ENCODE results near the gene SYNGAP1. TPM values are rescaled to one million over a fixed set of nuclear protein-coding genes. Genes with fewer than 3 reads are reported as not detected.
A peak's percentile ranks its signal among the peaks of the same experiment; 100 is the strongest.
"Not testable (repeated sequence)": the region's sequence is repeated elsewhere in the genome, so short reads cannot be mapped to it uniquely, and the experiment has no call there.

The SYNGAP1 gene
- total RNA-seq, 1 experiment from 2014 or later = 77.6 TPM

DNA sequence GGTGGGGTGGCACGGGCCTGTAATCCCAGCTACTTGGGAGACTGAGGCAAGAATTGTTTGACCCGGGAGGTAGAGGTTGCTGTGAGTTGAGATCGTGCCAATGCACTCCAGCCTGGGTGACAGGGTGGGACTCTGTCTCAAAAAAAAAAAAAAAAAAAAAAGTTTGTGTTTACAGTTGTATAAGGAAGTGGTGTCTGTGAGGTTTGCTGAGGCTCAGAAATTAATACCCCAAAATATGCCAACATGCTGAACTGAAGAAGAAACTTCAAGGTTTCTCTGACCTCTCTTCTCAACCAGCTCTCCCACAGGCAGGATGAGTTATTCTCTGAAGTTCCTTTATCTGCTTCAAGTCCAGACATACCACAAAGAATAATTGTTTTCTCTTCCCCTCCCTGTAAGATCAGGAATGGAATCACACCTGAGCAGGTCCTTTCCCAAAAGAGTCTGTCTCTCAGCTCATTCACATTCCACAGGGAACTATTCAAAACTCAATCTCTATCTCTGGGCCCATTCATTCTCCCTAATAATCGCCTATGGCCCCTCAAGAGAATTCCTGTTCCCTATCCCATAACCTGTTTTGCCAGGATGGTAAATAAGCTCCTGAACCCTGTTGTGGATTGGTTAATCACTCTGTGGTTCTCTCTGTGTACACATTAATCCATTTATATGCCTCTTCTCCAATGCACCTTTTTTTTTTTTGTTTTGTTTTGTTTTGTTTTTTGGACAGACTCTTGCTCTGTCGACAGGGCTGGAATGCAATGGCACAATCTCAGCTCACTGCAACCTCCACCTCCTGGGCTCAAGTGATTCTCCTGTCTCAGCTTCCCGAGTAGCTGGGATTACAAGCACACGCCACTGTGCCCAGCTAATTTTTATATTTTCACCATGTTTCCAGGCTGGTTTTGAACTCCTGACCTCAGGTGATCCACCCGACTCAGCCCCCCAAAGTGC lies 45.6 kb upstream of the SYNGAP1 start:
- H3K4me3 ChIP-seq (ENCODE audit: low read depth, low read length, poor library complexity, severe bottlenecking) = no peak overlapping the region
- H3K4me1 ChIP-seq (ENCODE audit: insufficient read depth, low read length, poor library complexity, severe bottlenecking) = peaks cover 15% of the 10 kb centered on the region
- H3K9me3 ChIP-seq (ENCODE audit: low read depth, low read length, poor library complexity, severe bottlenecking) = no peaks in the 10 kb centered on the region
- H3K27me3 ChIP-seq (replicated peaks; ENCODE audit: insufficient read depth, low read depth, low read length, poor library complexity) = no peaks in the 10 kb centered on the region
- H3K36me3 ChIP-seq (ENCODE audit: insufficient read depth, low read length, poor library complexity, severe bottlenecking) = no peaks in the 10 kb centered on the region
- TF ChIP-seq, protein P1, sequence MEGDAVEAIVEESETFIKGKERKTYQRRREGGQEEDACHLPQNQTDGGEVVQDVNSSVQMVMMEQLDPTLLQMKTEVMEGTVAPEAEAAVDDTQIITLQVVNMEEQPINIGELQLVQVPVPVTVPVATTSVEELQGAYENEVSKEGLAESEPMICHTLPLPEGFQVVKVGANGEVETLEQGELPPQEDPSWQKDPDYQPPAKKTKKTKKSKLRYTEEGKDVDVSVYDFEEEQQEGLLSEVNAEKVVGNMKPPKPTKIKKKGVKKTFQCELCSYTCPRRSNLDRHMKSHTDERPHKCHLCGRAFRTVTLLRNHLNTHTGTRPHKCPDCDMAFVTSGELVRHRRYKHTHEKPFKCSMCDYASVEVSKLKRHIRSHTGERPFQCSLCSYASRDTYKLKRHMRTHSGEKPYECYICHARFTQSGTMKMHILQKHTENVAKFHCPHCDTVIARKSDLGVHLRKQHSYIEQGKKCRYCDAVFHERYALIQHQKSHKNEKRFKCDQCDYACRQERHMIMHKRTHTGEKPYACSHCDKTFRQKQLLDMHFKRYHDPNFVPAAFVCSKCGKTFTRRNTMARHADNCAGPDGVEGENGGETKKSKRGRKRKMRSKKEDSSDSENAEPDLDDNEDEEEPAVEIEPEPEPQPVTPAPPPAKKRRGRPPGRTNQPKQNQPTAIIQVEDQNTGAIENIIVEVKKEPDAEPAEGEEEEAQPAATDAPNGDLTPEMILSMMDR (conservative IDR thresholded peaks at IDR 0.05; ENCODE audit: low read depth, low read length) = no peak
- no peak for DNase-seq (ENCODE audit: low spot score)
- no peak overlapping the region for H3K27ac ChIP-seq (ENCODE audit: low read depth, low read length, poor library complexity, severe bottlenecking)
- no TSS peak for BruUV-seq (replicated peaks)
- intact Hi-C loops (cut with micrococcal nuclease; ENCODE audit: unreplicated experiment) = no loop called here
- ChIA-PET CTCF (no interaction called here), POLR2A (ENCODE audit: low non-redundant PET) (no interaction called here)

DNA sequence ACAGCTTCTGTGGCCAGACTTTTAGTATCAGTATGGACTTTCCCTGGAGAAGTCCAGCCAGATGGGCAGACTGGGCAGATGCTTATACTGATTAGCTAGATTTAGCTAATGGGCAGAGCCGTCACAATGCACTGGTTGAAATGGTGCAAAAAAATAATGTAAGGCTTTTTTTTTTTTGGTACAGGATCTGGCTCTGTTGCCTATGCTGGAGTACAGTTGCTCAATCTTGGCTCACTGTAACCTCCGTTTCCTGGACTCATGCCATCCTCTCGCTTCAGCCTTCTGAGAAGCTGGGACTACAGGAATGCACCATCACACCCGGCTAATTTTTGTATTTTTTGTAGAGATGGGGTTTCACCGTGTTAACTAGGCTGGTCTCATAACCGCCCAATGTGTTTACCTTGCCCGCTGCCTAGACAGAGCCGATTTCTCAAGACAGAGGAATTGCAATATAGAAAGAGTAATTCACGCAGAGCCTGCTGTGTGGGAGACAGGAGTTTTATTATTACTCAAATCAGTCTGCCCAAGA lies 44.7 kb upstream of the SYNGAP1 start:
- Histone ChIP-seq H3K36me3 (ENCODE audit: insufficient read depth, low read length, poor library complexity, severe bottlenecking) (no peaks in the 10 kb centered on the region), H3K27ac (ENCODE audit: low read depth, low read length, poor library complexity, severe bottlenecking) (no peak overlapping the region), H3K4me3 (ENCODE audit: low read depth, low read length, poor library complexity, severe bottlenecking) (no peak overlapping the region), H3K27me3 (replicated peaks; ENCODE audit: insufficient read depth, low read depth, low read length, poor library complexity) (no peaks in the 10 kb centered on the region), H3K4me1 (ENCODE audit: insufficient read depth, low read length, poor library complexity, severe bottlenecking) (peaks cover 15% of the 10 kb centered on the region), H3K9me3 (ENCODE audit: low read depth, low read length, poor library complexity, severe bottlenecking) (no peaks in the 10 kb centered on the region)
- no peak for TF ChIP-seq EZH2 (IDR thresholded peaks at IDR 0.05; ENCODE audit: borderline replicate concordance, low read depth, low read length, poor library complexity, severe bottlenecking)
- TF ChIP-seq, protein P1 (conservative IDR thresholded peaks at IDR 0.05; ENCODE audit: low read depth, low read length) = no peak
- no TSS peak for BruUV-seq (replicated peaks)
- ChIA-PET CTCF (no interaction called here), POLR2A (ENCODE audit: low non-redundant PET) (interaction anchor here (0.7 kb wide), 1 partner anchor 94 kb away, joined by 6 read pairs; no protein-coding TSS in a partner anchor)
- peak; percentile 63 for DNase-seq (ENCODE audit: low spot score)
- intact Hi-C loops (cut with micrococcal nuclease; ENCODE audit: unreplicated experiment) = no loop called here

DNA sequence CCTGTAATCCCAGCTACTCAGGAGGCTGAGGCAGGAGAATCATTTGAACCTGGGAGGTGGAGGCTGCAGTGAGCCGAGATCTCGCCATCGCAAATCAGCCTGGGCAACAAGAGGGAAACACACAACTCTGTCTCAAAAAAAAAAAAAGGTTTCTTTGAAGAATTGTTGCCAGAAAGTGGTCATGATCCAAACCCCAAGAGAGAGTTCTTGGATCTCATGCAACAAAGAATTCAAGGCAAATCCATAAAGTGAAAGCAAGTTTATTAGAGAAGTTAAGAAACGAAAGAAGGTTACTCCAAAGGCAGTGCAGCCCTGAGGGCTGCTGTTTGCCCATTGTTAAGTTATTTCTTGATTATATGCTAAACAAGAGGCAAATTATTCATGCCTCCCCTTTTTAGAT lies 42.7 kb upstream of the SYNGAP1 start:
- intact Hi-C loops (cut with micrococcal nuclease; ENCODE audit: unreplicated experiment) = no loop called here
- Histone ChIP-seq H3K9me3 (ENCODE audit: low read depth, low read length, poor library complexity, severe bottlenecking) (no peaks in the 10 kb centered on the region), H3K27ac (ENCODE audit: low read depth, low read length, poor library complexity, severe bottlenecking) (no peak overlapping the region), H3K4me3 (ENCODE audit: low read depth, low read length, poor library complexity, severe bottlenecking) (no peak overlapping the region), H3K4me1 (ENCODE audit: insufficient read depth, low read length, poor library complexity, severe bottlenecking) (peaks cover 15% of the 10 kb centered on the region), H3K36me3 (ENCODE audit: insufficient read depth, low read length, poor library complexity, severe bottlenecking) (no peaks in the 10 kb centered on the region), H3K27me3 (replicated peaks; ENCODE audit: insufficient read depth, low read depth, low read length, poor library complexity) (no peaks in the 10 kb centered on the region)
- TF ChIP-seq EZH2 (IDR thresholded peaks at IDR 0.05; ENCODE audit: borderline replicate concordance, low read depth, low read length, poor library complexity, severe bottlenecking) = no peak
- ChIA-PET POLR2A (ENCODE audit: low non-redundant PET) (no interaction called here), CTCF (no interaction called here)
- no peak for DNase-seq (ENCODE audit: low spot score)
- no TSS peak for BruUV-seq (replicated peaks)

DNA sequence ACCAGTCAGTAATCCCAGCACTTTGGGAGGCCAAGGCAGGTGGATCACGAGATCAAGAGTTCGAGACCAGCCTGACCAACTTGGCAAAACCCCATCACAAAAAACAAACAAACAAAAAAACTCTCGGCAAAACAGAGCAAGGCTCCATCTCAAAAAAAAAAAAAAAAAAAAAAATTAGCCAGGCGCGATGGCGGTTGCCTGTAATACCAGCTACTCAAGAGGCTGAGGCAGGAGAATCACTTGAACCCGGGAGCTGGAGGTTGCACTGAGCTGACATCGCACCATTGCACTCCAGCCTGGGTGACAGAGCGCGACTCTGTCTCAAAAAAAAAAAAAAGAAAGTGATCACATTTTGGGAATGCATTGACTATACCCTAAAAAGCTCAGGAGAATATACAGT lies 40.7 kb upstream of the SYNGAP1 start:
- DNase-seq (ENCODE audit: low spot score); H3K27ac ChIP-seq (ENCODE audit: low read depth, low read length, poor library complexity, severe bottlenecking); H3K4me3 ChIP-seq (ENCODE audit: low read depth, low read length, poor library complexity, severe bottlenecking); H3K36me3 ChIP-seq (ENCODE audit: insufficient read depth, low read length, poor library complexity, severe bottlenecking); intact Hi-C loops (cut with micrococcal nuclease; ENCODE audit: unreplicated experiment); CTCF ChIA-PET; H3K27me3 ChIP-seq (replicated peaks; ENCODE audit: insufficient read depth, low read depth, low read length, poor library complexity); H3K9me3 ChIP-seq (ENCODE audit: low read depth, low read length, poor library complexity, severe bottlenecking); BruUV-seq (replicated peaks): not testable (repeated sequence)
- H3K4me1 ChIP-seq (ENCODE audit: insufficient read depth, low read length, poor library complexity, severe bottlenecking) = peaks cover 11% of the 10 kb centered on the region
- POLR2A ChIA-PET (ENCODE audit: low non-redundant PET) = interaction anchor here (0.7 kb wide), 1 partner anchor 16 kb away, joined by 6 read pairs; no protein-coding TSS in a partner anchor

Measured in A673 (cell line).